HG02840 (cell line): ENCODE measurements around the gene CYP46A1.

Experiments used
- ATAC-seq: cut with Tn5 transposase; IDR thresholded peaks from one replicate; pipeline ENCODE4 v1.9.1; 2021; ENCODE audit warnings: mild to moderate bottlenecking, moderate library complexity, moderate number of reproducible peaks; ENCODE audit not compliant: unreplicated experiment, low FRiP score

The CYP46A1 gene

GRCh38 chr14:99686557-99687283, 2.6 kb downstream of the CYP46A1 start:
- no peak for ATAC-seq

DNA sequence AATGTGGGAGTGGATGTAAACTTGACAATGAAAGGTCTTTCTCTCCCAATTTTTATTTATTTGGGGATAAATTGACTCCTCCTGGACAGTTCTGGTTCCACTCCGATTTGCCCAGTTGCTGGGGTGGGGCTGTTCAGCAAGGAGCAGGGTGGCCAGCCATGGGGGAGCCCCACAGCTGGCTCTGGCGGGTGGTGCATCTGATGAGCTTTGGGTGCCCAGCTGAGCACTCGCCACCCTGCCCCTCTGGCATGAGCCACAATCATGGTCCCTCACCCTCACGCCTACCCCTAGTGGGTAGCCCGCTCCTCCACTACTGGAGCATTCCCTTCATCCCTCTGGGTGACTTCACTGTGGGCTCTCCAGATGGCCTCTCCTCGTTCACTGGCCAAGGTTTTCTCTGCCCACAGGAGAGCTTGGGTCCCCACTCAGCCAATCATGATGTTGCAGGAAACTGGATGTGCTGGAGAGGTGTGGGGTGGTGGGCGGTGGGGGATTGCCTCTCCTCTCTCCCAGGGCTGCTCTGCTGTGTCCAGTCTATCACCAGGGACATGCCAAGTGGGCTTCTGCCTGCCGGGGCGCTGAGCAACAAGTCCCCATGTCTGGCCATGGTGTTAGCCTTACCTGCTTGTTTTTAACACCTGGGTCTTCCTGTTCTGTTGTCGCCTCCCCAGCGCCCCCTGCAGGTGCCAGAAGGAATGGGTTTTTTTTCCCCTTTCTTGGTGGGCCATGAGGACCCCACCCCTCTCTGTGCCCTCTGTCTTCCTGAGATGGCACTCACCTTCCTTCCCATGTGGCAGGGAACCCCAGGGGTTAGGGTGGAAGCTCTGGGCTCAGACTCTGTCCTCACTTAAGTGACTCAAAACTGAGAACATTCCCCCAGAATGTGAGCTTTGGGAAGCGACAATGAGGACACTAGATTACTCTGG, 3.4 kb downstream of the CYP46A1 start:
- ATAC-seq: no peak

GRCh38 chr14:99688210-99688581, 4.1 kb downstream of the CYP46A1 start:
- ATAC-seq: no peak

GRCh38 chr14:99688629-99689028, 4.5 kb downstream of the CYP46A1 start:
- no peak for ATAC-seq

- no peak for ATAC-seq
These were observed 5.5 kb downstream of the CYP46A1 start for GRCh38 chr14:99689266-99690236.

DNA sequence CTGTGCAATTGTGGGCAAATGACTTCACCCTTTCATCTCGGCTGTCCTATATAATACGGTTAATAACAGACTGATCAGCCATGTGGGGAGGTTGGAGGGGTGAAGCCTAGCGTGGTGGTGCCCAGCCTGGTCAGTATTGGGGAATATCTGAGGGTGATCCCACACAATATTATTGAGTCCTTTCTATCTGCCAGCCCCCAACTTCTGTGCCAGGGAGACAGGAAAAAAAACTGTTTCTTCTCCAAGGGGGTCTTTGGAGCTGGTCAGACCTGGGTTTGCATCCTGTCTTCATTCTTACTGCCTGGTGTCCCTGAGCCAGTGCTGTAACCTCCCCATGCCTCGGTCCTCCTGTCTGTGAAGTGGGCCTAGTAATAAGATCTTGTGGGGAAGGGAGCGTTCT, 6.5 kb downstream of the CYP46A1 start:
- no peak for ATAC-seq

GRCh38 chr14:99691111-99691885, 7.2 kb downstream of the CYP46A1 start:
- ATAC-seq: no peak

DNA sequence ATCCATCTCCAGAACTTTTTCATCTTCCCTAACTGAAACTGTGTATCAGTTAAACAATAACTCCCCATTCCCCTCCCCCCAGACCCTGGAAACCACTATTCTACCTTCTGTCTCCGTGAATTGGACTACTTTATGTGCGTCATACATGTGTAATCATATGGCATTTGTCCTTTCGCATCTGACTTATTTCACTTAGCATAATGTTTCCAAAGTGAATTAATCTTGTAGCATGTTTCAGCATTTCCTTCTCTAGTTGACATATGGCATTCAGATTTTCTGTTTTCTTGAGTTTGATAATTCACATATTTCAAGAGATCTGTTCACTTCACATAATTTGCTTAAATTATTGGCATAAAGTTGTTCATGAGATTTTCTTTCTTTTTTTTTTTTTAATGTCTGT, 9.8 kb downstream of the CYP46A1 start:
- ATAC-seq: no peak

DNA sequence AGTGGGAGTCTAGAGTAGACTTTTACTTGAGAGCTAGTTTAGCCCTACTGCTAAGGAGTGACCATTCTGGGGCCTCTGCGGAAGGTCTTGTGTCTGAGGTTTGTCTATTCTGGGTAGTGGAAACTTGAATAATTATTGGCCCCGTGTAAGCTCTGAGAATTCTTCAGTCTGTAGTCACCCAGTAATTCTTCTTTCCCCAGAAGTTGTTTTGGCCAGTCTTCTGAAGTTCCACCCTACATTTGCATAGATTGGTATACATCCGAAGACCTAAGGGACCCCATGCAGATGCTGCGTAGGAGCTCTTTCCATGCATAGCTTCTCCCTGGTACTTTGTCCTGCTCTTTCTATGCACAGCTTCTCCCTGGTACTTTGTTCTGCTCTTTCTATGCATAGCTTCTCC, 12.8 kb downstream of the CYP46A1 start:
- no peak for ATAC-seq

DNA sequence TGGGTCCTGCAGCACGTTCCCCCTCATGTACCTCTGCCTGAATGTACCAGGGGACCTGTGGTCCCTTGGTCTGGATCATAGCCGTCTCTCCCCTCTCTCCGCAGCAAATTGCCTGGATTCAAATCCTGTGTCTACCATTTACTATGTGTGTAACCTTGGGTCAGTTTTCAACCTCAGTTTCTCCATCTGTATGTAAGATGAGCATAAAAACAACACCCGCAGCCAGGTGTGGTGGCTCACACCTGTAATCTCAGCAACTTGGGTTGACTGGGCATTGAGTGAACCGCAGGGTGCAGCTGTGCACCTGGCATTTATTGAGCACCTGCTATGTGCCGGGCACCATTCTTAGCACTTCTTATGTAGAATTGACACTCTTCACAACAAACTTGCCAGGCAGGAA, 14.1 kb downstream of the CYP46A1 start:
- ATAC-seq: no peak

- no peak for ATAC-seq
These were observed 14.5 kb downstream of the CYP46A1 start for GRCh38 chr14:99698642-99699041.

DNA sequence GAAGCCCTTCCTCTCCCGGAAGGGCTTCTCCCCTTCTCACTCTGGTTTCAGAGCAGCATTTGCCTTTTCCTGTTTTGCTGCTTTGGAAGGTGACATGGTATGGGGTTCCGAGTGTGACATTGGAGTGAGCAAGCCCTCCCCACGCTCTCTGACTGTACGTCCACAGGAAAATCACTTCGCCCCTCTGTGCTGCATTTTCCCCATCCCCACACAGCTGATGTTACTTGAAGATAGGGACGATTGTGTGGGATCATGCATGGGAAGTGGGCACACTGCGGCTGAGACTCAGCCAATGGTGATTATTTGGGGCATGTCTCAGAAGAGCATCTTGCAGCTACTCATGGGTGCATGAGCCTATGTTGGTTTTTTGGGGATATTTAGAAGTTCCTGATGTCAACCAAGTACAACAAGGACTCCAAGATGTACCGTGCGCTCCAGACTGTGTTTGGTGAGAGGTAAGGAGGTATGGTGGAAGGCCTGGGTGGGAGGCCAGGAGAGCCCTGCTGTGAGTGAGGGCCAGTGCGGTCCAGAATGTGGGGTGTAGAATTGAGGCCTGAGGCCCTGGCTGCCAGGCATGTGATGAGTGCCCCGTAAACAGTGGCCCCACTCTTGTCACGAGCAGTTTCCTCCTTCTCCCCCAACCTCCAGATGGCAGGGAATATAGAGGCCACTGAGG, 15.1 kb downstream of the CYP46A1 start:
- no peak for ATAC-seq

GRCh38 chr14:99699861-99700260, 15.8 kb downstream of the CYP46A1 start:
- no peak for ATAC-seq

DNA sequence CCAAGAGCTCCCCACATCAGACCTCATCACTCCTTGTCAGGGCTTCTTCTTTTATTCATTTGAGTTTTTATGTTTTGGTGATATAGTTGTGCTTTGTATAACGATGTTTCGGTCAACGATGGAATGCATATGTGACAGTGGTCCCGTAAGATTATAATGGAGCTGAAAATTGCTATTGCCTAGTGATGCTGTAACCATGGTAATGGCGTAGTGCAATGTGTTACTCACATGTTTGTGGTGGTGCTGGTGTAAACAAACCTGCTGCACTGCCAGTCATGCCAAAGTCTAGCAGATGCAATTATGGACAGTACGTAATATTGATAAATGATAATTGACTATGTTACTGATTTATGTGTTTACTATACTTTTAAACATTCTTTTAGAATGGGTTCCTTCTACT, 16.3 kb downstream of the CYP46A1 start:
- ATAC-seq: no peak

DNA sequence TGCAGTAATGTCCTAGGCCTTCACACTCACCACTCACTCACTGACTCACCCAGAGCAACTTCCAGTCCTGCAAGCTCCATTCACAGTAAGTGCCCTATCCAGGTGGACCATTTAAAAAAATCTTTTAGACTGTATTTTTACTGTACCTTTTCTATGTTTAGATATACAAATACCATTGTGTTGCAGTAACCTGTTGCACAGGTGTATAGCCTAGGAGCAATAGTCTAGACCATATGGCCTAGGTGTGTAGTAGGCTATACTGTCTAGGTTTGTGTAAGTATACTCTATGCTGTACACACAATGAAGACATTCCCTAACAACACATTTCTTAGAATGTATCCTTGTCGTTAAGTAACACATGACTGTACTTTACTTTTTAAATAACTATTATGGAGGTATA, 17.2 kb downstream of the CYP46A1 start:
- ATAC-seq: no peak

- no peak for ATAC-seq
These were observed 18.0 kb downstream of the CYP46A1 start for GRCh38 chr14:99702115-99702514.

DNA sequence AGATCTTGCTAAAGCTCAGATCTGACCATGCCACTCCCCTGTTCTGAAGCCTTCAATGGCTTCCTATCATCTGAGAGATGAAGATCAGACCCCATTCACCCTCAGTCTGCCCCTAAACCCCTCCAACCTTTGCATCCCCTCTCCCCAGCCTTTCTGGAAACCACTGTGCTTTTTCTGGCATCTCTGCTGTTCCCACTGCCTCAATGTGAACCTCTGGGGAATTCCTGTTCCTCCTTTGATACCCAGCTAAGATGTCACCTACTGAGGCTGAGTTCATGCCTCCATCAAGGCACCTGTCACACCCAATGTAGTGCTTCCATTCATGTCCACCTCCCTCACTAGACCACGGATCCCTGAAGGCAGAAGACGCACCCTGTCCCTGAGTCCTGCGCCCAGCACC, 19.3 kb downstream of the CYP46A1 start:
- no peak for ATAC-seq

- no peak for ATAC-seq
These were observed 19.9 kb downstream of the CYP46A1 start for GRCh38 chr14:99704037-99704436.

GRCh38 chr14:99706107-99706900, 22.2 kb downstream of the CYP46A1 start:
- no peak for ATAC-seq
